IMR-90 (cell line): Measurements from ENCODE around the gene GCC1. TPM values are rescaled to one million over a fixed set of nuclear protein-coding genes. Genes with fewer than 3 reads are reported as not detected.

Experiments used
- ATAC-seq: fragments of 200-7000 bp; cut with Tn5 transposase; 2 replicates; pipeline ENCODE4 v1.9.1; 2020; ENCODE audit warnings: low read depth, mild to moderate bottlenecking, moderate library complexity
- BruUV-seq: library from RNA; stranded (reverse); fragments of 400-500 nt; replicated peaks from 2 replicates; lab custom pipeline; 2021; lab: Mats Ljungman, UMichigan
- CTCF ChIA-PET: fragments of 300-600 bp; formaldehyde crosslinking; extraction: SDS; loops from one replicate; lab custom pipeline; 2021; ENCODE audit warnings: antibody characterized with exemption; lab: Yijun Ruan, JAX
- POLR2A ChIA-PET: fragments of 300-600 bp; sonication (Branson Sonifier 250); formaldehyde crosslinking; loops from one replicate; lab custom pipeline; 2022; ENCODE audit warnings: antibody characterized with exemption; ENCODE audit not compliant: unreplicated experiment; lab: Charles Lee
- DNase-seq: peaks from one replicate; pipeline ENCODE4 v3.0.0; 2013
- H2AFZ ChIP-seq: replicated peaks from 2 replicates; pipeline ENCODE3; 2013; ENCODE audit warnings: low read length, mild to moderate bottlenecking; ENCODE audit not compliant: poor library complexity
- H2AK5ac ChIP-seq: 2 replicates; pipeline ENCODE4 v1.6.1; 2013; ENCODE audit warnings: low read depth, low read length, inconsistent platforms
- H2AK9ac ChIP-seq: replicated peaks from 2 replicates; pipeline ENCODE3; 2013; ENCODE audit warnings: mild to moderate bottlenecking, low read depth, low read length, moderate library complexity; ENCODE audit not compliant: poor library complexity
- H2BK120ac ChIP-seq: 2 replicates; pipeline ENCODE4 v1.6.1; 2013; ENCODE audit warnings: low read depth, low read length, inconsistent platforms
- H2BK15ac ChIP-seq: 3 replicates; pipeline ENCODE4 v1.6.1; 2013; ENCODE audit warnings: low read depth, low read length, inconsistent platforms
- H2BK20ac ChIP-seq: 2 replicates; pipeline ENCODE4 v1.6.1; 2013; ENCODE audit warnings: low read depth, mild to moderate bottlenecking, inconsistent platforms, low read length, moderate library complexity
- H2BK5ac ChIP-seq: 2 replicates; pipeline ENCODE4 v1.6.1; 2013; ENCODE audit warnings: mild to moderate bottlenecking, low read depth, low read length, inconsistent platforms; ENCODE audit not compliant: poor library complexity, severe bottlenecking
- H3K14ac ChIP-seq: replicated peaks from 2 replicates; pipeline ENCODE4 v1.6.1; 2013; ENCODE audit warnings: low read depth, low read length, inconsistent platforms
- H3K18ac ChIP-seq: 2 replicates; pipeline ENCODE4 v1.6.1; 2013; ENCODE audit warnings: low read depth, low read length, control low read depth
- H3K23ac ChIP-seq: 2 replicates; pipeline ENCODE4 v1.6.1; 2013; ENCODE audit warnings: low read depth, low read length, inconsistent platforms
- H3K27ac ChIP-seq: 2 replicates; pipeline ENCODE4 v1.5.1; 2013; ENCODE audit warnings: mild to moderate bottlenecking, control low read depth, low read length; ENCODE audit not compliant: insufficient read depth
- H3K27me3 ChIP-seq: 2 replicates; pipeline ENCODE4 v1.6.1; 2013; ENCODE audit warnings: low read length; ENCODE audit not compliant: control insufficient read depth, insufficient read depth
- H3K36me3 ChIP-seq: 2 replicates; pipeline ENCODE4 v1.6.1; 2013; ENCODE audit warnings: low read length, mixed read lengths; ENCODE audit not compliant: control insufficient read depth, insufficient read depth
- H3K4ac ChIP-seq: 2 replicates; pipeline ENCODE4 v1.6.1; 2013; ENCODE audit warnings: low read depth, low read length, inconsistent platforms
- H3K4me1 ChIP-seq: 2 replicates; pipeline ENCODE4 v1.6.1; 2013; ENCODE audit warnings: low read length, mixed read lengths; ENCODE audit not compliant: control insufficient read depth, insufficient read depth
- H3K4me2 ChIP-seq: 2 replicates; pipeline ENCODE4 v1.6.1; 2013; ENCODE audit warnings: low read depth, mild to moderate bottlenecking, control low read depth, low read length, moderate library complexity
- H3K4me3 ChIP-seq: 2 replicates; pipeline ENCODE4 v1.5.1; 2013; ENCODE audit warnings: low read depth, mild to moderate bottlenecking, control low read depth, low read length, moderate library complexity; ENCODE audit not compliant: insufficient read depth
- H3K56ac ChIP-seq: 2 replicates; pipeline ENCODE4 v1.6.1; 2013; ENCODE audit warnings: low read length, inconsistent platforms; ENCODE audit not compliant: insufficient read depth; ENCODE audit errors: extremely low read depth
- H3K79me1 ChIP-seq, 2 experiments: 2 replicates each; pipeline ENCODE4 v1.6.1; 2013; ENCODE audit warnings: low read length in 2 of 2, inconsistent platforms in 1 of 2, low read depth in 1 of 2
- H3K9ac ChIP-seq: 2 replicates; pipeline ENCODE4 v1.6.1; 2013; ENCODE audit warnings: low read depth, low read length, control low read depth
- H3K9me1 ChIP-seq: 2 replicates; pipeline ENCODE4 v1.6.1; 2013; ENCODE audit warnings: low read length, inconsistent platforms; ENCODE audit not compliant: insufficient read depth
- H3K9me3 ChIP-seq: 2 replicates; pipeline ENCODE4 v1.6.1; 2013; ENCODE audit warnings: low read length; ENCODE audit not compliant: control insufficient read depth, insufficient read depth
- H4K20me1 ChIP-seq: 2 replicates; pipeline ENCODE4 v1.6.1; 2013; ENCODE audit warnings: low read length, inconsistent platforms; ENCODE audit not compliant: insufficient read depth
- H4K5ac ChIP-seq: 2 replicates; pipeline ENCODE4 v1.6.1; 2013; ENCODE audit warnings: mild to moderate bottlenecking, low read depth, low read length, control low read depth
- H4K8ac ChIP-seq, 2 experiments: 2 replicates each; pipeline ENCODE4 v1.6.1; 2013; ENCODE audit warnings: low read depth in 2 of 2, low read length in 2 of 2, control low read depth in 1 of 2, inconsistent platforms in 1 of 2
- H4K91ac ChIP-seq: 2 replicates; pipeline ENCODE4 v1.6.1; 2013; ENCODE audit warnings: low read depth, low read length, inconsistent platforms; ENCODE audit not compliant: insufficient read depth
- CEBPB ChIP-seq: IDR thresholded peaks from 2 replicates; pipeline ENCODE4 v1.6.1; 2012; ENCODE audit warnings: low read depth, low read length, improper control_type of control experiment
- CHD1 ChIP-seq: IDR thresholded peaks from 2 replicates; pipeline ENCODE4 v1.6.1; 2012; ENCODE audit warnings: low read depth, low read length, improper control_type of control experiment
- CTCF ChIP-seq: conservative IDR thresholded peaks from 2 replicates; pipeline ENCODE4 v1.5.1; 2012; ENCODE audit warnings: mild to moderate bottlenecking, low read depth, low read length, improper control_type of control experiment
- ELK1 ChIP-seq: fragments of 150-350 bp; IDR thresholded peaks from 2 replicates; pipeline ENCODE4 v1.6.1; 2016; ENCODE audit warnings: low read depth, mild to moderate bottlenecking, low read length, moderate library complexity, borderline replicate concordance
- FOS ChIP-seq: fragments of 150-350 bp; IDR thresholded peaks from 2 replicates; pipeline ENCODE4 v1.6.1; 2016; ENCODE audit warnings: low read depth, low read length
- MAFK ChIP-seq: IDR thresholded peaks from 2 replicates; pipeline ENCODE4 v1.6.1; 2012; ENCODE audit warnings: low read depth, low read length, improper control_type of control experiment
- MAZ ChIP-seq: IDR thresholded peaks from 2 replicates; pipeline ENCODE4 v1.6.1; 2012; ENCODE audit warnings: low read depth, mild to moderate bottlenecking, low read length, improper control_type of control experiment, moderate library complexity, borderline replicate concordance
- MXI1 ChIP-seq: IDR thresholded peaks from 2 replicates; pipeline ENCODE4 v1.6.1; 2012; ENCODE audit warnings: low read depth, mild to moderate bottlenecking, low read length, moderate library complexity, borderline replicate concordance
- NFE2L2 ChIP-seq: fragments of 150-350 bp; IDR thresholded peaks from 2 replicates; pipeline ENCODE4 v1.6.1; 2016; ENCODE audit warnings: low read depth, mild to moderate bottlenecking, low read length
- RAD21 ChIP-seq: IDR thresholded peaks from 2 replicates; pipeline ENCODE4 v1.6.1; 2012; ENCODE audit warnings: low read length, improper control_type of control experiment
- RFX5 ChIP-seq: IDR thresholded peaks from 2 replicates; pipeline ENCODE4 v1.8.0; 2012; ENCODE audit warnings: low read depth, mild to moderate bottlenecking, low read length, moderate library complexity
- SMC3 ChIP-seq: fragments of 150-350 bp; IDR thresholded peaks from 2 replicates; pipeline ENCODE4 v1.6.1; 2016; ENCODE audit warnings: low read depth, mild to moderate bottlenecking, antibody characterized with exemption, low read length, moderate library complexity
- WGBS, 2 experiments: methylation state at CpG; one replicate each; pipeline versions ENCODE4 v1.1.5 to v1.1.7; 2013; ENCODE audit warnings: missing lambda C conversion rate in 2 of 2; ENCODE audit not compliant: insufficient read length in 1 of 2; ENCODE audit errors: extremely low coverage in 2 of 2; 5-methylcytosine and 5-hydroxymethylcytosine counted together
- dilution Hi-C: fragments of 300-500 bp; cut with HindIII; formaldehyde crosslinking; loops from one replicate; pipeline ENCODE4 v1.14.3; 2018; ENCODE audit warnings: low sequenced_read_pairs; ENCODE audit not compliant: unreplicated experiment
- in situ Hi-C: fragments of 300-500 bp; cut with MboI; formaldehyde crosslinking; loops from 3 replicates; pipeline ENCODE4 v1.14.3; 2019; ENCODE audit warnings: low sequenced_read_pairs, inconsistent platforms, mixed read lengths
- intact Hi-C: fragments of 100-400 bp; cut with micrococcal nuclease; formaldehyde crosslinking; loops from 2 replicates; pipeline ENCODE4 v1.10.0; 2022
- polyA plus RNA-seq, 3 experiments: library from polyadenylated mRNA; depleted of rRNA; stranded (reverse); fragments of >200 nt; gene quantifications; 2 replicates each; pipeline ENCODE4 v1.2.3, GENCODE V29; 2012; ENCODE audit warnings: low replicate concordance in 1 of 3
- total RNA-seq: library from RNA; depleted of rRNA; stranded (reverse); fragments of >200 nt; gene quantifications from 2 replicates; pipeline ENCODE4 v1.2.3, GENCODE V29; 2012

GCC1 gene
- total and polyA plus RNA-seq, 2 of the 4 experiments (the other 2 are of a cell fraction), result 6.1 to 22.9 TPM

- no peak for TF ChIP-seq FOS
- peak; percentile 11; the same call in 1 of the 2 replicates for TF ChIP-seq SMC3
- TF ChIP-seq NFE2L2, result no peak
- no peak for TF ChIP-seq RFX5
- TF ChIP-seq RAD21, result 0 out of 2 replicates have a peak, but pooled peaks have one; percentile 6
- no peak for TF ChIP-seq CEBPB
- no peak for TF ChIP-seq MAFK
- TF ChIP-seq CHD1, result no peak
- TF ChIP-seq CTCF, result peak; percentile 28; the same call in 1 of the 2 replicates
- TF ChIP-seq MAZ, result no peak
- no peak for TF ChIP-seq ELK1
- no peak for TF ChIP-seq MXI1
- Histone ChIP-seq H3K9ac (no peak overlapping the region), H4K5ac (no peak overlapping the region), H4K8ac (no peak overlapping the region), H2BK15ac (no peak overlapping the region), H2AK5ac (no peak overlapping the region), H3K14ac (no peak overlapping the region), H3K56ac (no peak overlapping the region), H3K27me3 (peaks cover 14% of the 10 kb centered on the region), H2AFZ (no peak overlapping the region), H3K18ac (no peak overlapping the region), H3K4me2 (no peak overlapping the region), H3K9me3 (no peaks in the 10 kb centered on the region), H2AK9ac (no peak overlapping the region), H4K20me1 (no peaks in the 10 kb centered on the region), H3K4me1 (no peaks in the 10 kb centered on the region), H3K4me3 (no peak overlapping the region), H3K27ac (no peak overlapping the region), H2BK120ac (no peak overlapping the region), H3K4ac (no peak overlapping the region), H3K23ac (peak overlapping the region; percentile 42; the same call in 1 of the 2 replicates), H3K36me3 (no peaks in the 10 kb centered on the region), H2BK5ac (no peak overlapping the region), H2BK20ac (no peak overlapping the region), H3K79me1 (no peaks in the 10 kb centered on the region), H4K91ac (no peak overlapping the region), H3K9me1 (no peaks in the 10 kb centered on the region; the same call in 1 of the 2 replicates)
- intact Hi-C loops (no loop called here), dilution Hi-C loops (no loop called here), in situ Hi-C loops (no loop called here)
- ATAC-seq (no peak), DNase-seq (no peak)
- ChIA-PET CTCF (interaction anchor here (0.7 kb wide), 1 partner anchor 13 kb away, joined by 3 read pairs; no protein-coding TSS in a partner anchor), POLR2A (no interaction called here)
- 0% methylated on average over 1 of the region's 6 CpGs; no CpG with 5 or more reads in 1 of the 2 experiments for WGBS, 2 experiments
- BruUV-seq, result no TSS peak
Measured at GRCh38 chr7:127598318-127598717, 12.9 kb upstream of the GCC1 start.
